NCI-H226 (cell line): Measurements from ENCODE around the gene DNMT3A.
A peak's percentile ranks its signal among the peaks of the same experiment; 100 is the strongest.

Experiments used
- DNase-seq: peaks from one replicate; pipeline ENCODE4 v3.0.0-alpha.2; 2015

The DNMT3A gene

DNA sequence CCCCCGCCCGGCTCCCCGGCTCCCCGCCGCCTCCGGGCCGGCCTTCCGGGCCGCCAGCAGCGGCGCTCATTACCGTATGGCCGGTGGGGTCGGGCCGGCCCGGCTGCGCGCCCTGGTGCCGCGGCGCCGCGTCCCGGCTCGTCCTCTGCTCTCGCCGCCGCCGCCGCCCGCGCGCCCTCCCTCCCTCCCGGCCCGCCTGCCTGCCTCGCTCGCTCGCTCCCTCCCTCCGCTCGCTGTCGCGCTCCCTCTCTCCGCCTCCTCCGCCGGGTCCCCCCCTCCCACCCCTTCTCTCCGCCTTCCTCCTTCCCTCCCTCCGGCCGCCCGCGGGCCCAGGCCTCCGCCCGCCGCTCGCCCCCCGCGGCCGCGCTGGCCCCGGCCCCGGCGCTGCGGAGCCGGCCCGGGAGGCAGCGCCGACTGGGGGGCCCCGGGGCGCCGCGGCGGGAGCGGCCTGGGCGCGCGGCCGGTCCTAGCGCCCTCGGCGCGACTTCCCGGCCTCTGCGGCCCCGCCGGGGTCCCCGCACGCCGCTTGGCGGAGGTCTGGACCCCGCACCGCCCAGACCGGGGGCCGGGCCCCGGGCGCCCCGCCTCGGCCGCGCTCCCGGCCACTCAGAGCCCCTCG, at the start of gene DNMT3A:
DNMT3A (minus strand) TSS at position 173 of the 619 bp plus-strand sequence. CDS start 27,941 bp downstream, outside the sequence.
- peak; percentile 49 for DNase-seq

DNA sequence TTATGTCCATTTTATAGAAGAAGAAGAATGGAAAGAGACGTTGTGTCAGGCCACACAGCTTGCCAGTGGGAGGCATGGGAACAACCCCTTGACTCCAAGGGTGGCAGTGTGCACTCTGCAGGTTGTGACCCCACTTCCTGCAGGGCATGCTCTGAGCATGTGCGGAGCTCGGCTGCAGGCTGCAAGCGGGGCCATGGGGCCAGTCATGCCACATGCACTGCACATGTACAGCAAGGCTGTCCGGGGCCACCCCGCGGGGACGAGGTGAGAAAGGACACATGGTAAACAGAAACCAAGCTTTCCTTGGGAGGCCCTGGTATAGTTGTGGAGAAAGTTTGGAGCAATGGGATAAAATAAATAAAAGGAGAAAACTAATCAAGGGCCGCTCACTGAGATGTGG, 47.4 kb upstream of the DNMT3A start:
- no peak for DNase-seq

DNA sequence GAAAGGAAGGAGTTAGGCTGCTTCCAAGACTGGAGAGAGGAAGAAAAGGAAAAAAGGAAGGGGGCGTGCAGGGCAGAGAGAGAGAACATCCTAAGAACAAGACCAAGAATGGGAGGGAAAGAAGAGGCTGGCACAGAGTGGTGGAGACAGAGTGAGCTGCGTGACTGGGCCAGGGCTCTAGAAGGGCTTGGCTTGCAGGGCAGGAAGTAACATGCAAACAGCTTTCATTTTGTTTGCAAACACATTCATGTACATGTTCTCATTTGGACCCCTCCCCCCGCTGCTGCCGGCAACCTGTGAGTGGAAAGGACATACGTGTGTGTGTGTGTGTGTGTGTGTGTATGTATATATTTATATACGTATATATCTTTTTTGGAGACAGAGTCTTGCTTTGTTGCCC, 46.8 kb upstream of the DNMT3A start:
- no peak for DNase-seq

DNA sequence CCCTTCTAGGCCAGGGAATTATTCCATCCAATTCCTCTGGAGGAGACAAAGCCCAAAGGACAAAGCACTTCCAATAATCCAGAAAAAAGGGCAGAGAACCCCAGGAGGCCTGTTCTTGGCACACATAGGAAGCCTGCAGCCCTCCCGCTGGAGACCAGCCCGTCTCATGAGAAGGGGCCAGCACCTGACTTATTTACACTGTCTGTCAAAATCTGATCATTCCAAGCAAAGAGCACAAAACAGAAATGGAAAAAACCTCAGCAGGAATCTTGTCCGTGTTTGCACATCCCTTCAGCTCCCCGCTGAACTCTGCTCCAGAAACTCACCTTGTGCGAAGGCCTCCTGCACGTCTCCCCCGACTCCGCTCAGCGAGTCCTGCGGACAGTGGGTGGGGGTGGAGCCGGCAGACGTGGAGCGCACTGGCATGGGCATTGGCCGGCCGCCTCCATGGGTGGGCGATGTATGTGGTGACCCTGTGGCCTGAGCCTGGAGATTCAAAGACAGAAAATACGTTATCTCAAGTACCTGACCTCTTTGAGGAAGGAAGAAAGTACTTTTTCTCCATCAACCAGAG, 46.2 kb upstream of the DNMT3A start:
- no peak for DNase-seq

DNA sequence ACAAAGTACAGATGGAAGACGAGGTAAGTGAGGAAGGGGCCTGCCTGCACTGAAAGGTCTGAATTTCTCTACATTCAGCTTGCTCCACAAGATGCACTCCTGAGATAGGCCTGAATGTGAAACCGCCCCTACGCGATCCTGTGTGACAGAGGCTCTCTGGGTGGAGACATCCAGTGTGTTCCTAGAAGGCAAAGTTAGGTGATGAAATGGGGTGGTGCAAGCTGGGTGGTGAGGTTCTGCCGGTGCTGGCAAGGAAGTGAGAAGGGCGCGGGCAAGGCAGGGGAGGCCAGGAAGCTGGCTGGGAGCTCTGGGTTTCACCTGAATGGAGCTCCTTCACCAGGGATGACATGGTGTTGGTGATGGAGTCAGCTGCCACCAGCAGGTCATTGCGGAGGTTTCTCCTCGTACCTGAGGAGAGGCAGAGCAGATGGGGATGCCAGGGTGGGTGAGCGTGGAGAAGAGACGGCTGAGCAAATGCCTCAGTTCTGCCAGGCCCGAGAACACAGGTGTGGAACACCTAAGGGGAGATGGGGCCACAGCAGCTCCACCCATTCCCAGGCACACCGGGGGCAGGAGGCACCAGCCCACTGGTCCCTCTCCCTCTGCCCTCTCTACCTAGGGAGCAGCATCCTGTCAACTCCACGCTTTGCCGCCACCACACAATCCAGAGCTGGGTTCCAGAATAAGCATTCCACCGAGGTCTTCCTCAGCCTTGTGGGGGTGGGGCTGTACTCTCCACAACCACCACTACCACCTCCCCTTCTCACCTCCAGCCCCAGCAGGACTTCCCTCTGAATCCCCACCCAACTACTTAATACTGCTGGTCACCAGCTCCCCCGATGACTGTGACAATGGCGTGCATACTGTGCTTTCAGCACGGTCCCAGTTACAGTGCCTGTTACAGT, 45.5 kb upstream of the DNMT3A start:
- no peak for DNase-seq

DNA sequence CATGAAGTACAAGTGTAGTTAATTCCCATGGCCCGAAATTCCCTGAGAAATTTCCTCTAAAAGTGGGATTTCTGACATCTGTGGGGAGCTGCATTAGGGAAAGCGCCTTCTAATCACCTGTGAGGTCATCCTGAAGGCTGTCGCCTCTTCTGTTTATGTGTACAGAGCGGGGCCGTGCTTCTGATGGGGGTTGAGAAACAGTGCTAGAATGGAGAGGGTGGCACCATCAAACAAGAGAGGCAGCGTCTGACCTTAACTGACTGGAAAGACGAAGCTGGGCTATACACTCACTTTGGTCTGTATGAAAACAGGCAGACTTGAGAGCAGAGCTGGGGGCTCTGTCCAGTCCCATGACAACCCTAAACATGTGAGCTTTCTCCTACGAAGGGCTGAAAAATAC, 44.2 kb upstream of the DNMT3A start:
- no peak for DNase-seq

DNA sequence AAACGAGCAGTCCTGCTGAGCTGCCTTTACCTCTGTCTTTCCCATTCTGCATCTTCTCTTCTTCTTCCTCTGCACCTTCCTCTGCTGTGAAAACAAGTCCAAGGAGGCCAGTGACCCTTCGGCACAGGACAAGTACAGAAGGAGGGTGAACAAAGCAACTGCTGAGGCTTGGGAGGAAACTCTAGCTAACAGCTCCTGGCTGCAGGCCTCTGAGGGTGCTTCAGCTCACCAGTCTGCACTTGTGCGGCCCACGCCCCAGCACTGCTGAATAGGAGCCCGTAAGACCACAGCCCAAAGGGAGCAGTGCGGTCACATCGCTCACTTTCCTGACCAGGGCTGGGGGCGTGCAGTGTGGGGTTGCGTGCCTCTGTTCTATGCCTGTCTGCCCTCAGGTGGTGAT, 42.1 kb upstream of the DNMT3A start:
- DNase-seq, result no peak

DNA sequence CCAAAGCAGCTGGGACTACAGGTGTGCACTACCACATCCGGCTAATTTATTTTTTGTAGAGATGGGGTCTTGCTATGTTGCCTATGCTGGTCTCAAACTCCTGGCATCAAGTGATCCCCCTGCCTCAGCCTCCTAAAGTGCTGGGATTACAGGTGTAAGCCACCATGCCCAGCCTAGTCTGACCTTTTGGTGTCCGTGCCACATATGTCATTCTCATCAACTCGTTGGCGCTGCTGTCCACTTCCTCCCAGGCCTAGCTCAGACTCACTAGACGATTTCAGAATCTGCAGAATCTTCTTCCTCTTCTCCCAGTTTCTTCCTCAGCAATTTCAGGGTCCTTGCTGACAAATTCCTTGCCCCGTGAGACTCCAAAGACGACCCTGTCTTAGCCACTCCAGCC, 39.8 kb upstream of the DNMT3A start:
- DNase-seq, result no peak

DNA sequence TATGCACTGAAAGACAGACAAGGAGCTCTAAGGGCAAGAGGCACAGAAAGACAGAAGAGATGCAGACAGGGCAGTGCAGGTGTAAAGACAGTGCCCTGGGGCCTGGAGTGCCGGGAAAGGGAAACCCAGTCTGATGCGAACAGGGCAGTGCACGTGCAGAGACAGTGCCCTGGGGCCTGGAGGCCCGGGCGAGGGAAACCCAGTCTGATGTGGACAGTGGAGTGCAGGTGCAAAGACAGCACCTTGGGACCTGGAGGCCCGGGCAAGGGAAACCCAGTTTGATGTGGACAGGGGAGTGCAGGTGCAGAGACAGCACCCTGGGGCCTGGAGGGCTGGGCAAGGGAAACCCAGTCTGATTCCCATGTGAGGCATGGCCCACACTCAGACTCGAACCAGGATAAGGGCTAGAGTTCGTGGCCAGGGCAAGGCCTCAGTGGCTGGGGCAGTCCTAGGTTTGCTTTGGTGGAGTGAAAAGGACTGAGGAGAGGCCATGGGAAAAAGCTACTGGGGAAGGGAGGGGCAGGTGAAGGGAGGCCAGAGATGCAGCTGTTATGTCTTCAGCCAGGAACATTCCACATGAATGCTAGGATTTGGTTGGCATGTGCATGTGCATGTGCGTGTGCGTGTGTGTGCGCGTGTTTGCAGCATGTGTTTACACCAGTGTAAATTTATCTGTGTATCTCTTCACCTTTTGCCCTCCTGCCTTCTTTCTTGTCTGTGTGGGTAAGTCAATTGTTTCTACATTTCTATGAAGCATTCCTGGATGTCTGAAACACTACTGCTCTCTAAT, 39.1 kb upstream of the DNMT3A start:
- no peak for DNase-seq

DNA sequence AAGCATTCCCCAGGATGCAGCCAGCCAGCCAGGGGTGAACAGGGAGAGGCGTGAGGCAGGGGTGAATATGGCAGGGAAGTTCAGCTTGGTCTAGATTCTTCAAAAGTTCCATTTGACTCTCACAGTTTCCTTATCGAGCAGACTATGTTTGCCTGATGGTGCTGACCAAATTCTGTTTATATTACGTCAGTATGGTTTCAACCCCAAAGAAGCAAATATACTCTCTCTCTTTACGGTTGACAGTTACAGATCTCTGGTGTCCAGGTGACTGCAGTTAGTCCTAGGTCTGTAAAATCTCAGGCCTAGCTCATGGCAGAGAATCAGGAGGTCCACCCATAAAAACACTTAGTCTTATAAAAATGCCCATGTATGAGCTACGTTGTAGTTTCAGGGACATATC, 38.3 kb upstream of the DNMT3A start:
- no peak for DNase-seq

DNA sequence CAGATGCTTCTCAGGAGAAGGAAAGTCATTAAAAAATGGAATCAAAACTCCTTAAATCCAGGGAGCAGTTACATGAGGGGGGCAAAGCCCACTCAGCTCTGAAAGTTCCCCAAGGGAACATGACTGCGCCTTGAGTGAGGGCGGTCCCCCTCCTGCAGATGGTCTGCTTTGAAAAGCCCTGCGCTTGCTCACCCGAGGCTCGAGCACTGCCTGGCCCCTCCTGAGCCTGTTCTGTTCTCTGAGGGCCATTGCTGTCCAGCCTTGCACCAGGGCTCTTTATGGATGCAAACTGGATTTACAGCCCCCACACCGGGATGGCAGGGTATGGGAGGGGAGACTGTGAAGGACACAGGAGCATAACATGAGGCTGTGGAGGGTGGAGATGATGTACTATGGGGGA, 37.8 kb upstream of the DNMT3A start:
- DNase-seq, result no peak

DNA sequence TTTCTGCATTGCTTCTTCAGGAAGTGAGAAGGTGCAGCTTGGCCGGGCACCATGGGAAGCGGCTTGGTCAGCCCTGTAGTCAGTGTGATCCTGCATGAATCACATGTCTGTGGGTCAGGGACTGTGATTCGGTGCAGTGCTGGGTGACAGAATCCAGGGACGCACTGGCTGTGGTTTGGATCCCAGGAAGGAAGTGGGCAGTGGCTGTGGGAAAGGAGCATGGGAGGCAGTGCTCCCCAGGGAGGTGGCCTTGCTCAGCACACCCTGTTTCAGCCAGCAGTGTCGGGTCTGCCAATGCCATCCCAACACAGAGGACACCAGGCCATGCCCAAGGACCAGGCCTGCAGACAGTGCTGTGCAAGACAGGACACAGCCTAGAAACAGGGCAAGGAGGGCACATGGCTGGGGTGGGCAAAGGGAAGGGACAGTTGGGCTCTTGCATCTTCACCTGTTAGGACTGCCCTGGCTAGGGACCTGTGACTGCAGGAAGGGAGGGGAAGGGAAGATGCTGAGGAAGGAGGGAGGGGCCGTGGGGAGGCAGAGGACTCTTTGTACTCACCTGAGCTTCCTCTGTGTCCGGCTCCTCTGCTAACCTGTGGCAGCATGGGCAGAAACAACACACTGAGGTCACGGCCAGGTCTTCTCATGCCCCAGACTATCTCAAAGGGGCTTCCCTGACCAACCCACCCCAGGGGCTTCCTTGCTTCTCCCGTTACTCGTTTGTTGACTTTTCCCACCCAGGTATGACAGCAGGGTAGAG, 37.2 kb upstream of the DNMT3A start:
- no peak for DNase-seq

DNA sequence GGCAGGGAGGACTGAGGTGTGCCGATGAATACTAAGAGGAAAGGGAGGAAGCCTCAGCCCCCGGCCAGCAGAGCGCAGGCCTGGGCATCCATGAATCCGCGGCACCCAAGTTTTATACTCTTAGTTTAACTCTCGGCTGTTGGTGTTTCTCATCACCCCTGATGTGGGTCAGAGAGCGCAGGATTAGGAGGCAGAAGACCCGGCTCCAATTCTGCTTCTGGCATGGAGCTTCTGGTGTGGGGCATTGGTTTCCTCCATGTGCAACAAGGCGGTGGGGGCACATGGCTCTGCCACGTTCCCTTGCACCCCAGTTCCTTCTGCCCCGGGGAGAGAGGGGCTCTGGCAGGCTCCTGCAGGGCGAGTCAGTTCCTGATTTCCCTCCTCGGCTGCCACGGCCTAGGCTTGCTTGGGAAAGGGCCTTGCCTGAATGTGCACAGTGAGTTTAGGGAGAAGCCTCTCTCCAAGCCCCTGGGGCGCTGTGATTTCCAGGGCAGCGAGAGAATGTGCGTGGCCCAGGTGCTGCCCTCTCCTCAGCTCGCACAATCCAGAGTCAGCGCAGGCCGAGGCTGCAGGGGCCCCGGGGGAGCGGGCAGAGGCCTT, 36.2 kb upstream of the DNMT3A start:
- no peak for DNase-seq

DNA sequence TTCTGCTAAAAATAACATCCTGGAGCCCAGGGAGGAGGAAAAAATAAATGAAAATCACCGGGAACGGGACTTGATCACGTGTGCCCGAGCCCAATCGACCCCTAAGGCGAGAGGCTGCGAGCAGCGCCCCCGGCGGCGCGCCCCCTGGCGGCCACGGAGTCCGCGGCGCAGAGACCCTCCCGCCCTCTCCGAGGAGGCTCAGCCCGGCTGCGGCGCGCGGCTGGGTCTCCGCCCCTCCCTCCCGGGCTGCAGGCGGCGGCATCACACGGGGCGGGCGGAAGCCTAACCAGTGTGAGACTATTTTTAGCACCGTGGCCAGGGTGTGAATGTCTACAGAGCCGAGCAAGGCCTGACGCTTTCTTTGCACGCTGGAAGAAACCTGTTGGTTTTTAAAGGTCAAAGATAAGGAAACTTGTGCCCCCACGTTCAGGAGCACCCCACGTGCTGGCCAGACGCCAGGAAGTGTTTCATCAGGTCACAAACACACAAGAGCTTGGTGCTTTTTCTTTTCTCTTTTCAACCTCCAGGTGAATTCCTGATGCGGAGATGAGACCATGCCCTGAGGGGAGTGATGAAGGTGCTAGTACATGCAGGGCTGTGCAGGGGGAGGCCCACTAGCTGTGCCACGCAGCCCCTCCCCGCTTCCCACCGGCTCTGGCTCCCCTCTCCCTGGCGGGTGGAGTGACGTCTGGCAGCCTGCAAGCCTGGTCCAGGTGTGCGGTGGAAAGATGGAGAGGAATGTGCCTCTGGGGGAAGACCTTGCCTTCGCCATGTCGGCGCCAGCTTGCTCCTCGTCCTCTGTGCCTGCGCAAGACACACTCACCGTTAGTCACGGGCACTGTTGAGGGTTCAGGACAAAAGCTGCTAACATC, 35.3 kb upstream of the DNMT3A start:
- DNase-seq, result peak; percentile 83

DNA sequence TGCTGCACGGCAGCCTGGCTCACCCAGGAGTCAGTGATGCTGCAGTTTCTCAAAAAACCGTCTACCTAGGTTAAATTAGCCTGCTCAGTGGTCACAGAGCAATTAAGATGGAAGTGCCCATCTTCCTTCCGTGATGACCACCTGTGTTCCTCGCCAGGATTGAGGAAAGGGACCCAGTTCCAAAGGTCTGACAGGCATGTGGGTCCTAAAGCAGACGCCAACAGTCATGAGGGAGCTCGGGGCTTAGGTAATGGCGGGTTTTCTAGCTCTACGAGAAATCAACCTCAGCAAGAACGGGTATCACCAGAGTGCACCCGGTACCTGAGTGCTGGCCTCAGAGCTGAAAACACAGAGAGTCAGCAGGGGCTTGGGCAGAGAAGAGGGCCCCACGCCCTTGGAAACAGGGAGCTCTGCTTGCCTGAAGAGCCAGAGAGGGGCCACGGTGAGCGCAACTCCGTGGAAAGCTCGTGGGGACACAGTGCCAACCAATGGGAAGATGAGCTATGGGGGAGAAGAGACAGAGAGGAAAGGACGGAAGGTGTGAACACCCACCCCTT, 34.3 kb upstream of the DNMT3A start:
- DNase-seq, result no peak

DNA sequence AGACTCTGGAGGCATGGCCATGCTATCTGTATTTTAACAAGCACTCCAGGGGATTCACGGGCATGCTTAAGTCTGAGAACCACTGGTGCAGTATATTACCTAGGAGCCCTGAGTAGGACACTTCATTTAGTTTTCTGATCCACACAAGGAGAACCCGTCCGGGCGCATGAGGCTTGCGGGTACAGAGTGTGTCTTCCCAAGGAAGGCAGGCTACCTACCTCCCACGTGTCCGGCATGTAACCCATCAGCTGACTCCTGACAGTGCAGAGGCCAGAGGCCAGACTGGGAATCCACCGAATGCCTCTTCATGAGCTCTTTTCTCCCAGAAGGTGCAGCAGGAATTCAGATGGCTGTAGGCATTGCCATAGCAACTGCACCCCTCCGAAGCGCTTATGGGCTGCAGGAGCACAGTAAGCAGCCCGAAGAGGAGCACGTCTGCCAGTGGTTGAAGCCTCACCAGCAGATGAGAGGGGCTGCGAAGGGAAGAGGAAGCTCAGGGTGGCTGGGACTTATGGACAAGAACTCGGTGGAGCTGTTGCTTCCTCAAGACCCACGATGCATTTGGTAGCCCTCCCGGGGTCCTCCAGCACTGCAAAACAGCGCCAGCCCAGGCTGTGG, 33.8 kb upstream of the DNMT3A start:
- DNase-seq, result no peak

DNA sequence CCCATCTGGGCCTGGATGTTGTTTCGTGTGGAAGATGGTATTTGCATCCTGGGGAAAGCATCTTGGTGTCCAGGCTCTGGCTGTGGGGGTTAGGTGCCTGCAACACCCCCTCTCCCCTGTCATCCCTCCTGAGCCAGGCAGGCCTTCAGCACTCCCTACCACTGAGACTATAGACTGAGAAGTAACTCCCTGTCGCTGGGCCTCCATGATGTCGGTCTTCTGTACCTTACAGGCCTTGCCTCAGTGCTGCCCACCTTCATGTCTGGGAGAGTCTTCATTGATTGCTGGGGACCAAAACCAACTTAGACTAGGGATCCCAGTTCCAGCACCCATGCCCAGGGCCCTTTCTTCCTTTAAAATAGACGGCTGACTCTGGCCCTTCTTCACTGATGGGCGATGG, 33.1 kb upstream of the DNMT3A start:
- no peak for DNase-seq

DNA sequence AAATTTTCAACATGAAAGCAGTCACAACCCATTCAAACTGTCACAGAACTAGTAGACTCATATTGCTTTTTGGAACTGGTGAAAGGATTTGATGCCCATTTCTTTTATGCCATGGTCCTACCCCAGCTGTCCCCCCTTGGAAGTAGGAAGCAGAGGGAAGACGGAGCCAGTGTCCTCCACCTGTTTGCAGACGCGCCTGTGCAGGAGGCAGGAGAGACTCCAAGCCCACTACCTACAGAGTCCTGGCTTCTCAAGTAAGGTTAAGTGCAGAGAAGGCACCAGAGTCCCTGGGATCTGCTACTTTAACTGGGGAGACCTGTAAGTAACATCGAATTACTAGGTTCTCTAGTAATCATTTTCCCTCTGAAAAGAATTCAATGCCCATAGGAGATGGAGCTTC, 32.7 kb upstream of the DNMT3A start:
- no peak for DNase-seq

DNA sequence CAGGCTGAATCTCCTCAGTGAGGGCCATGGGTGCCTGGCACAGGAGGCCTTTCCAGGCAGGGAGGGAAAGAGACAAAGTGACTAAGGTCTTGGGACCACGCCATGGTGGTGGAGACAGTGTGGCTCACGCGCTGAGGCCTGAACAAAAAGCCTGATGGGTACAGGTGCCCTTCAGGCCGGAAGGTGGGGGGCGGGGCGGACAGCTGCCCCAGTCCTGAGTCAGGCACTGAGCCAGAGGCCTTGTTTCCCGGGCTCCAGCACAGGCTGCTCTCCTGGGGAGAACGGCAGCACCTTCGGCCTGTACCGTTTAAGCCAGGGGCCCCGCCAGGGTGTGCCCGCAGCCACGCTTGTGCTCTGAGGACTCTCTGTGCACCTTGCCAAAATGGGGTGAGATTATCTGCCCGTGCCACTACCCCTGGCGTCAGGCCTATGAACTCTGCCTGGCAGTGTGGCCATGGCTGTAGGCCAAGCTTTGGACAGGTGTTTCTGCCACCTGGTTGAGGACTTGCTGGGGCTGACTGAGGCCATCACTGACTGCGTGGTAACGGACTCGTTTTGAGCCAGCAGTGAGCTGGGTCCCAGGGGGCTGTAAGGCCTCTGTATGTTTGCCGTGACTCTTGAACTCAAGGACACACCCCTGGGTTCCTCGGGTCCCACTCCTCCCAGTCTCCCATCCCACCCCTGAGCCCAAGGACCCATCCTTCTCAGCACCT, 31.7 kb upstream of the DNMT3A start:
- no peak for DNase-seq
